Measurements from ENCODE around the gene UQCRC2. TPM values are rescaled to one million over a fixed set of nuclear protein-coding genes. Genes with fewer than 3 reads are reported as not detected.

UQCRC2 gene
- total RNA-seq, 4 donors from 2014 or later = 163 to 198 (median 177) TPM

GRCh38 chr16:21952040-21952792, 945 bp upstream of the UQCRC2 start:
- Histone ChIP-seq H3K27me3 (no peaks in the 10 kb centered on the region), H3K4me1 (peaks cover 5 to 59% (median 18%) of the 10 kb centered on the region in 3 donors), H3K9me3 (no peaks in the 10 kb centered on the region), H3K4me3 (peak overlapping the region; percentile 71 to 81), H3K27ac (peak overlapping the region; percentile 75 to 90 (median 86)), H3K36me3 (peaks cover 0 to 17% of the 10 kb centered on the region in 2 donors)
- WGBS, 2 donors (ENCODE audit: low coverage in 1 of 2) = 3% methylated on average over 8 to 20 of the region's 24 CpGs
- TF ChIP-seq POLR2A (IDR thresholded peaks at IDR 0.05) (no peak), POLR2AphosphoS5 (IDR thresholded peaks at IDR 0.05) (no peak), EP300 (IDR thresholded peaks at IDR 0.05) (no peak), CTCF (IDR thresholded peaks at IDR 0.05) (no peak)
- peak; percentile 57 for ATAC-seq

- TF ChIP-seq POLR2AphosphoS5 (IDR thresholded peaks at IDR 0.05) (no peak), POLR2A (IDR thresholded peaks at IDR 0.05) (no peak)
- 0% methylated on average over 9 to 12 of the region's 15 CpGs for WGBS, 2 donors (ENCODE audit: low coverage in 1 of 2)
- Histone ChIP-seq H3K27me3 (no peaks in the 10 kb centered on the region), H3K9me3 (no peaks in the 10 kb centered on the region), H3K27ac (peak overlapping the region; percentile 75 to 90 (median 86)), H3K4me1 (peaks cover 5 to 68% (median 18%) of the 10 kb centered on the region in 3 donors), H3K36me3 (peaks cover 0 to 30% of the 10 kb centered on the region in 2 donors), H3K4me3 (peak overlapping the region; percentile 71 to 81)
- ATAC-seq = peak; percentile 19
Observed at GRCh38 chr16:21953541-21953902, 361 bp downstream of the UQCRC2 start.

DNA sequence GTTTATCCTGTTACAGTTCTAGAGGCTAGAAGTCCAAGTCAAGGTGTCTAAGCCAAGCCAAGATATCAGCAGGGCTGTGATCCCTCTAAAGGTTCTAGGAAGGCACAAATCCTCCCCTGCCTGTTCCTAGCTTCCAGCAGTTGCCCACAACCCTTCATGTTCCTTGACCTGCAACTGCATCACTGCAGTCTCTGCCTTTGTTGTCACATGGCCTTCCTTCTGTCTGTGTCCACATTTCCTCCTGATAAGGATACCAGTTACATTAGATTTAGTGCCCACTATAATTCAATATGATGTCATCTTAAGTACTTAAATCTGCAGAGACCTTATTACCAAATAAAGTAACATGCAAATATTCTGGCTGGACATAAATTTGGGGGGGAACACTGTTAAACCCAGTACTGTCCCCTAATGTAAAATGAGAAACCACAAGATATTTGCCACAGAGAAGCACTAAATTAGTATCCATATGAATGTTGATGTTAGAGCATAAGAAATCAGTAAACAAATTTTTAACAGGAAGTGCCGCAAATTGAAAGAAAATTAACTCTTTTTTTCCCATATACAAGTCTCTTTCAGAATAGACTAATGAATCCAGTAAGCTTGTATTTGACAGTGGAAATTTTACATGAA, 4.7 kb downstream of the UQCRC2 start:
- no peak overlapping the region for H3K4me3 ChIP-seq
- no peak overlapping the region for H3K27ac ChIP-seq
- TF ChIP-seq POLR2AphosphoS5 (IDR thresholded peaks at IDR 0.05) = no peak
- TF ChIP-seq EP300 (IDR thresholded peaks at IDR 0.05) = no peak
- TF ChIP-seq CTCF (IDR thresholded peaks at IDR 0.05) = no peak
- TF ChIP-seq POLR2A (IDR thresholded peaks at IDR 0.05) = no peak
- WGBS, 2 donors (ENCODE audit: low coverage in 1 of 2) = 31 to 36% methylated on average over 1 of the region's 1 CpG
- H3K4me1 ChIP-seq = peaks cover 5 to 41% (median 15%) of the 10 kb centered on the region in 3 donors
- peaks cover 3 to 72% of the 10 kb centered on the region in 2 donors for H3K36me3 ChIP-seq
- no peaks in the 10 kb centered on the region for H3K9me3 ChIP-seq
- no peaks in the 10 kb centered on the region for H3K27me3 ChIP-seq
- ATAC-seq = no peak

- peaks cover 9 to 84% of the 10 kb centered on the region in 2 donors for H3K36me3 ChIP-seq
- H3K4me1 ChIP-seq = peaks cover 5 to 38% (median 13%) of the 10 kb centered on the region in 3 donors
- no peak overlapping the region for H3K27ac ChIP-seq
- no peaks in the 10 kb centered on the region for H3K27me3 ChIP-seq
- H3K9me3 ChIP-seq = no peaks in the 10 kb centered on the region
- ATAC-seq = no peak
- TF ChIP-seq POLR2A (IDR thresholded peaks at IDR 0.05) (no peak), EP300 (IDR thresholded peaks at IDR 0.05) (no peak), POLR2AphosphoS5 (IDR thresholded peaks at IDR 0.05) (no peak), CTCF (IDR thresholded peaks at IDR 0.05) (no peak)
- WGBS, 2 donors (ENCODE audit: low coverage in 1 of 2) = 74 to 78% methylated on average over 3 of the region's 3 CpGs
- no peak overlapping the region for H3K4me3 ChIP-seq
Observed at GRCh38 chr16:21959050-21959449, 5.9 kb downstream of the UQCRC2 start.

GRCh38 chr16:21962475-21962874, 9.3 kb downstream of the UQCRC2 start:
- Histone ChIP-seq H3K9me3 (no peaks in the 10 kb centered on the region), H3K27me3 (no peaks in the 10 kb centered on the region), H3K4me1 (peaks cover 0 to 6% (median 0%) of the 10 kb centered on the region in 3 donors), H3K27ac (no peak overlapping the region), H3K4me3 (no peak overlapping the region), H3K36me3 (peaks cover 16 to 99% of the 10 kb centered on the region in 2 donors)
- no peak for ATAC-seq
- WGBS, 2 donors (ENCODE audit: low coverage in 1 of 2) = 86 to 93% methylated on average over 5 of the region's 5 CpGs
- TF ChIP-seq POLR2AphosphoS5 (IDR thresholded peaks at IDR 0.05) (no peak), CTCF (IDR thresholded peaks at IDR 0.05) (no peak), POLR2A (IDR thresholded peaks at IDR 0.05) (no peak), EP300 (IDR thresholded peaks at IDR 0.05) (no peak)
